ENCODE measurements around the gene IRF2BP1. TPM values are rescaled to one million over a fixed set of nuclear protein-coding genes. Genes with fewer than 3 reads are reported as not detected.

The IRF2BP1 gene
- total and polyA plus RNA-seq, 2 of the 13 experiments (the other 11 are each of a cell fraction or from before 2014, with no cell fraction given): 4.3 to 14.3 TPM

DNA sequence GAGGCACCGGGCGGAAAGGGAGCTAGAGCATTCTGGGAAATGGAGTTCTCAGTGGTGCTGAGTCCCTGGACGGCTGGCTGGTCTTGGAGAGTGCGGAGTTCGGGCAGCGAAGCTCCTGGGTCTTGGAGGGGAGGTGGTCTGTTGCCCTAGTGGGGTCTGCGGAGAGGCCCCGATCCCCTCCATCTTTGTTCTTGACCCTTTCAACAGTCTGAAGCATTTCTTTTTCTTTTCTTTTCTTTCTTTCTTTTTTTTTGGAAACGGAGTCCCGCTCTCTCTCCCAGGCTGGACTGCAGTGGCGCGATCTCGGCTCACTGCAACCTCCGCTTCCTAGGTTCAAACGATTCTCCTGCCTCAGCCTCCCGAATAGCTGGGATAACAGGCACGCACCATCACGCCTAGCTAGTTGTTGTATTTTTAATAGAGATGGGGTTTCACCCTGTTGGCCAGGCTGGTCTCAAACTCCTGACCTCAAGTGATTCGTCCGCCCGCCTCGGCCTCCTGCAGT, 22.6 kb downstream of the IRF2BP1 start (continued):
- TF ChIP-seq, protein P1, sequence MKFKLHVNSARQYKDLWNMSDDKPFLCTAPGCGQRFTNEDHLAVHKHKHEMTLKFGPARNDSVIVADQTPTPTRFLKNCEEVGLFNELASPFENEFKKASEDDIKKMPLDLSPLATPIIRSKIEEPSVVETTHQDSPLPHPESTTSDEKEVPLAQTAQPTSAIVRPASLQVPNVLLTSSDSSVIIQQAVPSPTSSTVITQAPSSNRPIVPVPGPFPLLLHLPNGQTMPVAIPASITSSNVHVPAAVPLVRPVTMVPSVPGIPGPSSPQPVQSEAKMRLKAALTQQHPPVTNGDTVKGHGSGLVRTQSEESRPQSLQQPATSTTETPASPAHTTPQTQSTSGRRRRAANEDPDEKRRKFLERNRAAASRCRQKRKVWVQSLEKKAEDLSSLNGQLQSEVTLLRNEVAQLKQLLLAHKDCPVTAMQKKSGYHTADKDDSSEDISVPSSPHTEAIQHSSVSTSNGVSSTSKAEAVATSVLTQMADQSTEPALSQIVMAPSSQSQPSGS (CRISPR knock-in tag; IDR thresholded peaks at IDR 0.05): no peak
- TF ChIP-seq ZNF431 (CRISPR knock-in tag; IDR thresholded peaks at IDR 0.05; ENCODE audit: borderline replicate concordance, low read depth) (no peak), SMYD3 (CRISPR knock-in tag; IDR thresholded peaks at IDR 0.05) (no peak), ZNF343 (CRISPR knock-in tag; IDR thresholded peaks at IDR 0.05) (no peak), ZNF569 (CRISPR knock-in tag; IDR thresholded peaks at IDR 0.05; ENCODE audit: borderline replicate concordance) (no peak), ZMAT3 (CRISPR knock-in tag; conservative IDR thresholded peaks at IDR 0.05) (0 out of 2 replicates have a peak, but pooled peaks have one; percentile 12), ZNF224 (CRISPR knock-in tag; IDR thresholded peaks at IDR 0.05) (no peak), ZNF235 (CRISPR knock-in tag; IDR thresholded peaks at IDR 0.05; ENCODE audit: borderline replicate concordance) (no peak), JDP2 (CRISPR knock-in tag; IDR thresholded peaks at IDR 0.05; ENCODE audit: borderline replicate concordance) (no peak), MTF2 (CRISPR knock-in tag; IDR thresholded peaks at IDR 0.05; ENCODE audit: borderline replicate concordance) (no peak), MED13 (CRISPR knock-in tag; IDR thresholded peaks at IDR 0.05) (no peak), ZSCAN21 (CRISPR knock-in tag; IDR thresholded peaks at IDR 0.05; ENCODE audit: borderline replicate concordance) (no peak), ZBTB20 (CRISPR knock-in tag; IDR thresholded peaks at IDR 0.05; ENCODE audit: borderline replicate concordance, low read depth) (no peak), ZNF326 (CRISPR knock-in tag; IDR thresholded peaks at IDR 0.05; ENCODE audit: borderline replicate concordance) (no peak), ZNF746 (CRISPR knock-in tag; IDR thresholded peaks at IDR 0.05) (no peak), ZNF614 (CRISPR knock-in tag; IDR thresholded peaks at IDR 0.05; ENCODE audit: borderline replicate concordance) (no peak), PCBP2 (optimal IDR thresholded peaks at IDR 0.05; ENCODE audit: low read depth, low read length, poor library complexity, severe bottlenecking) (no peak), ZNF839 (CRISPR knock-in tag; IDR thresholded peaks at IDR 0.05; ENCODE audit: borderline replicate concordance) (no peak), HNF4A (CRISPR knock-in tag; IDR thresholded peaks at IDR 0.05) (no peak)
- TF ChIP-seq, protein P2, sequence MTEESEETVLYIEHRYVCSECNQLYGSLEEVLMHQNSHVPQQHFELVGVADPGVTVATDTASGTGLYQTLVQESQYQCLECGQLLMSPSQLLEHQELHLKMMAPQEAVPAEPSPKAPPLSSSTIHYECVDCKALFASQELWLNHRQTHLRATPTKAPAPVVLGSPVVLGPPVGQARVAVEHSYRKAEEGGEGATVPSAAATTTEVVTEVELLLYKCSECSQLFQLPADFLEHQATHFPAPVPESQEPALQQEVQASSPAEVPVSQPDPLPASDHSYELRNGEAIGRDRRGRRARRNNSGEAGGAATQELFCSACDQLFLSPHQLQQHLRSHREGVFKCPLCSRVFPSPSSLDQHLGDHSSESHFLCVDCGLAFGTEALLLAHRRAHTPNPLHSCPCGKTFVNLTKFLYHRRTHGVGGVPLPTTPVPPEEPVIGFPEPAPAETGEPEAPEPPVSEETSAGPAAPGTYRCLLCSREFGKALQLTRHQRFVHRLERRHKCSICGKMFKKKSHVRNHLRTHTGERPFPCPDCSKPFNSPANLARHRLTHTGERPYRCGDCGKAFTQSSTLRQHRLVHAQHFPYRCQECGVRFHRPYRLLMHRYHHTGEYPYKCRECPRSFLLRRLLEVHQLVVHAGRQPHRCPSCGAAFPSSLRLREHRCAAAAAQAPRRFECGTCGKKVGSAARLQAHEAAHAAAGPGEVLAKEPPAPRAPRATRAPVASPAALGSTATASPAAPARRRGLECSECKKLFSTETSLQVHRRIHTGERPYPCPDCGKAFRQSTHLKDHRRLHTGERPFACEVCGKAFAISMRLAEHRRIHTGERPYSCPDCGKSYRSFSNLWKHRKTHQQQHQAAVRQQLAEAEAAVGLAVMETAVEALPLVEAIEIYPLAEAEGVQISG (CRISPR knock-in tag; IDR thresholded peaks at IDR 0.05): no peak
- TF ChIP-seq, protein P3, sequence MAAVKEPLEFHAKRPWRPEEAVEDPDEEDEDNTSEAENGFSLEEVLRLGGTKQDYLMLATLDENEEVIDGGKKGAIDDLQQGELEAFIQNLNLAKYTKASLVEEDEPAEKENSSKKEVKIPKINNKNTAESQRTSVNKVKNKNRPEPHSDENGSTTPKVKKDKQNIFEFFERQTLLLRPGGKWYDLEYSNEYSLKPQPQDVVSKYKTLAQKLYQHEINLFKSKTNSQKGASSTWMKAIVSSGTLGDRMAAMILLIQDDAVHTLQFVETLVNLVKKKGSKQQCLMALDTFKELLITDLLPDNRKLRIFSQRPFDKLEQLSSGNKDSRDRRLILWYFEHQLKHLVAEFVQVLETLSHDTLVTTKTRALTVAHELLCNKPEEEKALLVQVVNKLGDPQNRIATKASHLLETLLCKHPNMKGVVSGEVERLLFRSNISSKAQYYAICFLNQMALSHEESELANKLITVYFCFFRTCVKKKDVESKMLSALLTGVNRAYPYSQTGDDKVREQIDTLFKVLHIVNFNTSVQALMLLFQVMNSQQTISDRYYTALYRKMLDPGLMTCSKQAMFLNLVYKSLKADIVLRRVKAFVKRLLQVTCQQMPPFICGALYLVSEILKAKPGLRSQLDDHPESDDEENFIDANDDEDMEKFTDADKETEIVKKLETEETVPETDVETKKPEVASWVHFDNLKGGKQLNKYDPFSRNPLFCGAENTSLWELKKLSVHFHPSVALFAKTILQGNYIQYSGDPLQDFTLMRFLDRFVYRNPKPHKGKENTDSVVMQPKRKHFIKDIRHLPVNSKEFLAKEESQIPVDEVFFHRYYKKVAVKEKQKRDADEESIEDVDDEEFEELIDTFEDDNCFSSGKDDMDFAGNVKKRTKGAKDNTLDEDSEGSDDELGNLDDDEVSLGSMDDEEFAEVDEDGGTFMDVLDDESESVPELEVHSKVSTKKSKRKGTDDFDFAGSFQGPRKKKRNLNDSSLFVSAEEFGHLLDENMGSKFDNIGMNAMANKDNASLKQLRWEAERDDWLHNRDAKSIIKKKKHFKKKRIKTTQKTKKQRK (IDR thresholded peaks at IDR 0.05; ENCODE audit: low read length): no peak

Data from HepG2 (cell line).